ENCODE data around the gene HLA-G.

- TF ChIP-seq CTCF (IDR thresholded peaks at IDR 0.05), result no peak
- TF ChIP-seq POLR2A (IDR thresholded peaks at IDR 0.05), result no peak
These were observed 17.3 kb upstream of the HLA-G start for GRCh38 chr6:29810371-29810770.

Data from testis (tissue), 2 donors.